Stomach (tissue), 4 donors: ENCODE data around the gene HS6ST1.

ENCODE experiments used
- EP300 ChIP-seq: sonication (generic); formaldehyde crosslinking; IDR thresholded peaks from one replicate; pipeline ENCODE4 v1.6.1; 2017; ENCODE audit warnings: antibody characterized with exemption
- POLR2A ChIP-seq, 4 donors: fragments of 450-650 bp; IDR thresholded peaks; one replicate each; pipeline ENCODE4 v1.6.1; 2016; ENCODE audit warnings: antibody characterized with exemption in 4 of 4, control low read depth in 2 of 4, mild to moderate bottlenecking in 1 of 4, moderate library complexity in 1 of 4
- POLR2AphosphoS5 ChIP-seq, 3 donors: sonication (generic); formaldehyde crosslinking; IDR thresholded peaks; one replicate each; pipeline ENCODE4 v1.6.1; 2016; ENCODE audit warnings: antibody characterized with exemption in 3 of 3
- TF ChIP-seq, protein P1 (sequence below), 7 experiments: fragments of 450-650 bp in 4 of 7; fragments of 200-600 bp in 3 of 7; sonication (generic) in 3 of 7; IDR thresholded peaks; one replicate each; pipeline ENCODE4 v1.5.1; 2016 to 2019; ENCODE audit warnings: antibody characterized with exemption in 7 of 7, control low read depth in 2 of 7, mild to moderate bottlenecking in 1 of 7

DNA sequence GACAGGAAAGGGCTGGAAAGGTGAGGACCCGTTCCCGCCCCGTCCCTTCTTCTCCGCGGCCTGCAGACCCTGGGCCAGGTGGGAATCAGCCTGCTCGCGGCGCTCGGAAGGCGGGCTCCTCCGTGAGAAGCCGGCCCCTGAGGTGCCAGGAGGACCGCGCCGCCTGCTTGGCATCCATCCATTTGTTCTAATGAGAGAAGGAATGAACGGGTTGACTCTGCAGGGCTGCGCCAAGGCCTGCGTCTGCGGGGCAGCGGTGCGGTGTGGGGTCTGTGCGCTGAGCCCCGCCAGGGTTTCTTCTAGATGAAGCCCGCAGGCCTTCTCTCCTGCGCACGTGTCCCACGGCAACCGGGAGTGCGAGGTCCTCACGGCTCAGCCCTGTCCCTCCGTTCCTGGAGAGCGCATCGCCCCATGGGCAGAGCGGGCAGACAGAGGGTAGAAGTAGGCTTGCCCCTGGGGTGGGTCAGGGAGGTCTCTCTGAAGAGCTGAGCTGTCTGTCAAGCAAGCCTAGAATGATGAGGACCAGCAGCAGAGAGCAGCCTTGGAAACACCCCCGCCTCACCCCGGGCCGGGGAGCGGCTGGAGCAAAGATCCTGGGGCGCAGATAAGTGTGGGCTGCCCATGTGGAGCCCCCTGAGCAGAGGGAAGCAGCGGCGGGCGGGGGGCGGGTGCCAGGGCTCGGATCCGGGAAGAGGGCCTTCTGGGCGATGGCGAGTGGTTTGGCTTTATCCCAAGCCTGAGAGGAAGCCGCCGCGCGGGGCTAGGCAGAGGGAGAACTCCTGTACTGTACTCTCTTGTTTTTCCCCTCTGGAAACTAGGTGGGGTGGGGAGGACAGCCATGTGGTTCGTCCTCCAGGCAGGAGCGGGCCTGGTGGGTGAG, 27.9 kb upstream of the HS6ST1 start:
- TF ChIP-seq, protein P1, sequence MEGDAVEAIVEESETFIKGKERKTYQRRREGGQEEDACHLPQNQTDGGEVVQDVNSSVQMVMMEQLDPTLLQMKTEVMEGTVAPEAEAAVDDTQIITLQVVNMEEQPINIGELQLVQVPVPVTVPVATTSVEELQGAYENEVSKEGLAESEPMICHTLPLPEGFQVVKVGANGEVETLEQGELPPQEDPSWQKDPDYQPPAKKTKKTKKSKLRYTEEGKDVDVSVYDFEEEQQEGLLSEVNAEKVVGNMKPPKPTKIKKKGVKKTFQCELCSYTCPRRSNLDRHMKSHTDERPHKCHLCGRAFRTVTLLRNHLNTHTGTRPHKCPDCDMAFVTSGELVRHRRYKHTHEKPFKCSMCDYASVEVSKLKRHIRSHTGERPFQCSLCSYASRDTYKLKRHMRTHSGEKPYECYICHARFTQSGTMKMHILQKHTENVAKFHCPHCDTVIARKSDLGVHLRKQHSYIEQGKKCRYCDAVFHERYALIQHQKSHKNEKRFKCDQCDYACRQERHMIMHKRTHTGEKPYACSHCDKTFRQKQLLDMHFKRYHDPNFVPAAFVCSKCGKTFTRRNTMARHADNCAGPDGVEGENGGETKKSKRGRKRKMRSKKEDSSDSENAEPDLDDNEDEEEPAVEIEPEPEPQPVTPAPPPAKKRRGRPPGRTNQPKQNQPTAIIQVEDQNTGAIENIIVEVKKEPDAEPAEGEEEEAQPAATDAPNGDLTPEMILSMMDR (IDR thresholded peaks at IDR 0.05) = no peak
- TF ChIP-seq POLR2A (IDR thresholded peaks at IDR 0.05) (no peak), EP300 (no peak), POLR2AphosphoS5 (IDR thresholded peaks at IDR 0.05) (no peak)
